ENCODE measurements around the gene TRPV5. TPM values are rescaled to one million over a fixed set of nuclear protein-coding genes. Genes with fewer than 3 reads are reported as not detected.

Gene TRPV5
- total RNA-seq, 3 donors from 2014 or later, result 0.15 to 1.3 TPM; not detected in 1

DNA sequence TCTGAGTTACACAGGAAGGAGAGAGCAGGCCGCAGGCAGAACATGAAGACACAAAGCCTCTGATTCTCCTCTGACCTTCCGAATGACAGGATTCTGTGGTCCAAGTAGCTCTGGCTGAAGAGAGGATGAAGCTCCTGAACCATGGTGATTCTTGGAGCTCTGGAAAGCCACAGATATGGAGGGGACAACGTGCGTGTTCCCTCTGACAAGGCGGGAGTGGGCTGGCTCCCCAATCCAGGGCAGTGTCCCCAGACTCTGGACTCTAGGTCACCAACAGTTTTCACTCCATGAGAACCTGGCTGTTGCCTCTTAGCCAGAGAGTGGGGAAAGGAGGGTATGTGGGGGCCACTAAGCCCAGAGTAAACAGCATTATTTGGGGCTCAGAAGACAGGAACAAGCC lies 40.6 kb downstream of the TRPV5 start:
- no peak for DNase-seq (ENCODE audit: low spot score in 2 of 2)
- no peaks in the 10 kb centered on the region for H3K27me3 ChIP-seq
- intact Hi-C loops (cut with DNase I; ENCODE audit: low total_unique reads), result no loop called here
- H3K4me3 ChIP-seq, result no peak overlapping the region
- no peaks in the 10 kb centered on the region for H3K4me1 ChIP-seq
- H3K27ac ChIP-seq, result no peak overlapping the region
- TF ChIP-seq CTCF (IDR thresholded peaks at IDR 0.05) (no peak), POLR2AphosphoS5 (IDR thresholded peaks at IDR 0.05) (no peak), POLR2A (IDR thresholded peaks at IDR 0.05) (no peak)
- H3K36me3 ChIP-seq, result no peaks in the 10 kb centered on the region
- H3K9me3 ChIP-seq, result no peaks in the 10 kb centered on the region

- intact Hi-C loops (cut with DNase I; ENCODE audit: low total_unique reads), result no loop called here
- no peak for TF ChIP-seq POLR2A (IDR thresholded peaks at IDR 0.05)
- no peak for TF ChIP-seq CTCF (IDR thresholded peaks at IDR 0.05)
- TF ChIP-seq POLR2AphosphoS5 (IDR thresholded peaks at IDR 0.05), result no peak
- Histone ChIP-seq H3K36me3 (no peaks in the 10 kb centered on the region), H3K9me3 (no peaks in the 10 kb centered on the region), H3K27ac (no peak overlapping the region), H3K4me3 (no peak overlapping the region), H3K27me3 (no peaks in the 10 kb centered on the region), H3K4me1 (no peaks in the 10 kb centered on the region)
- no peak for DNase-seq (ENCODE audit: low spot score in 2 of 2)
Observed at GRCh38 chr7:142891490-142892082, 42.0 kb downstream of the TRPV5 start.

DNA sequence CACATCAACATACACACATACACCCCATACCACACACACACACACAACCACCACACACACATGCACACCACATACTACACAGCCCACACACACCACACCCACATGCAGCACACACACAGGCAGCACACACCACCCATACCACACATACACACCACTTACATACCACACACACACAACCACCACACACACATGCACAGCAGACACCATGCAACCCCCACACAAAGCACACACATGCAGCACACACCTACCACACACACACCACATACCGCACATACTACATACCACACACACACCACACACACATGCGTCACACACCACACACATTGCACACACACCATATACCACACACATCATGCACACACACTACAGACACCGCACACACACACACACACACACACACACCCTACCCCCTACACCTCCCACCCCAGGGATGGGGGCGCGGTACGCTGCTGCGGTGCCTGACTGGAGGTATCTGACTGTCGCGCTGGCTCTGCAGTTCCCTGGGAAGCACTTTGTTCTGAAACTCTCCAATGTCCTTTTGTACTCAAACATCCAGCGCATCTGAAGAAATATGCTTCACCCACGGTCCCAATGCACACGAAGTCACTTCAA lies 42.6 kb downstream of the TRPV5 start:
- no peaks in the 10 kb centered on the region for H3K27me3 ChIP-seq
- no peaks in the 10 kb centered on the region for H3K4me1 ChIP-seq
- intact Hi-C loops (cut with DNase I; ENCODE audit: low total_unique reads), result no loop called here
- H3K36me3 ChIP-seq, result no peaks in the 10 kb centered on the region
- no peaks in the 10 kb centered on the region for H3K9me3 ChIP-seq
- TF ChIP-seq POLR2AphosphoS5 (IDR thresholded peaks at IDR 0.05) (no peak), POLR2A (IDR thresholded peaks at IDR 0.05) (no peak), CTCF (IDR thresholded peaks at IDR 0.05) (no peak)
- no peak overlapping the region for H3K4me3 ChIP-seq
- no peak for DNase-seq (ENCODE audit: low spot score in 2 of 2)
- no peak overlapping the region for H3K27ac ChIP-seq

GRCh38 chr7:142889816-142890215 lies 43.7 kb downstream of the TRPV5 start:
- Histone ChIP-seq H3K4me1 (no peaks in the 10 kb centered on the region), H3K9me3 (no peaks in the 10 kb centered on the region), H3K36me3 (no peaks in the 10 kb centered on the region), H3K4me3 (no peak overlapping the region), H3K27me3 (no peaks in the 10 kb centered on the region), H3K27ac (no peak overlapping the region)
- no peak for DNase-seq (ENCODE audit: low spot score in 2 of 2)
- intact Hi-C loops (cut with DNase I; ENCODE audit: low total_unique reads), result loop anchor here (2.0 kb wide), 1 partner anchor 15 kb away; no protein-coding TSS in a partner anchor
- TF ChIP-seq CTCF (IDR thresholded peaks at IDR 0.05), result no peak
- TF ChIP-seq POLR2A (IDR thresholded peaks at IDR 0.05), result no peak
- TF ChIP-seq POLR2AphosphoS5 (IDR thresholded peaks at IDR 0.05), result no peak

- Histone ChIP-seq H3K27ac (peak overlapping the region in 1 of 2 donors; percentile 75), H3K4me3 (no peak overlapping the region), H3K9me3 (no peaks in the 10 kb centered on the region), H3K27me3 (no peaks in the 10 kb centered on the region), H3K4me1 (no peaks in the 10 kb centered on the region), H3K36me3 (no peaks in the 10 kb centered on the region)
- no peak for DNase-seq (ENCODE audit: low spot score in 2 of 2)
- no peak for TF ChIP-seq POLR2AphosphoS5 (IDR thresholded peaks at IDR 0.05)
- TF ChIP-seq CTCF (IDR thresholded peaks at IDR 0.05), result no peak
- no peak for TF ChIP-seq POLR2A (IDR thresholded peaks at IDR 0.05)
- intact Hi-C loops (cut with DNase I; ENCODE audit: low total_unique reads), result loop anchor here (2.0 kb wide), 1 partner anchor 13 kb away; no protein-coding TSS in a partner anchor
Observed at GRCh38 chr7:142887282-142888015, 46.1 kb downstream of the TRPV5 start.
